H1 (cell line): ENCODE results near the gene PARP1. TPM values are rescaled to one million over a fixed set of nuclear protein-coding genes. Genes with fewer than 3 reads are reported as not detected.

ENCODE experiments used
- CTCF ChIA-PET: fragments of 300-600 bp; sonication (Branson Sonifier 250); formaldehyde crosslinking; loops from one replicate; lab custom pipeline; 2021; ENCODE audit not compliant: partially characterized antibody; lab: Charles Lee
- POLR2A ChIA-PET: fragments of 300-600 bp; sonication (Branson Sonifier 250); formaldehyde crosslinking; loops from one replicate; lab custom pipeline; 2021; ENCODE audit warnings: inconsistent platforms; ENCODE audit not compliant: partially characterized antibody; lab: Charles Lee
- DNase-seq, 2 experiments: peaks; one replicate each; pipeline versions ENCODE4 v3.0.0 to v3.0.0-alpha.2; 2010 to 2022; ENCODE audit warnings: low spot score in 2 of 2, low read depth in 1 of 2, mixed read lengths in 1 of 2
- FAIRE-seq: peaks from 2 replicates; lab custom pipeline; 2011; peaks lifted over from hg19 to GRCh38; lab: Jason Lieb, UNC
- H2AFZ ChIP-seq: 2 replicates; pipeline ENCODE4 v1.8.1; 2012; ENCODE audit warnings: low read length, inconsistent platforms
- H2AK5ac ChIP-seq: 2 replicates; pipeline ENCODE4 v1.6.1; 2013; ENCODE audit warnings: low read depth, low read length
- H2BK120ac ChIP-seq: replicated peaks from 2 replicates; pipeline ENCODE3; 2013; ENCODE audit warnings: low read depth, low read length, inconsistent platforms
- H2BK12ac ChIP-seq: 2 replicates; pipeline ENCODE4 v1.6.1; 2013; ENCODE audit warnings: low read depth, low read length
- H2BK15ac ChIP-seq: 2 replicates; pipeline ENCODE4 v1.6.1; 2013; ENCODE audit warnings: low read length
- H2BK20ac ChIP-seq: 2 replicates; pipeline ENCODE4 v1.6.1; 2013; ENCODE audit warnings: low read length
- H2BK5ac ChIP-seq: 2 replicates; pipeline ENCODE4 v1.6.1; 2013; ENCODE audit warnings: low read depth, low read length
- H3K14ac ChIP-seq: 2 replicates; pipeline ENCODE4 v1.6.1; 2013; ENCODE audit warnings: inconsistent platforms; ENCODE audit not compliant: insufficient read length
- H3K18ac ChIP-seq: 2 replicates; pipeline ENCODE4 v1.6.1; 2013; ENCODE audit warnings: low read length; ENCODE audit errors: extremely low read depth
- H3K23ac ChIP-seq: 2 replicates; pipeline ENCODE4 v1.6.1; 2013; ENCODE audit warnings: inconsistent platforms; ENCODE audit not compliant: insufficient read length
- H3K23me2 ChIP-seq: 2 replicates; pipeline ENCODE4 v1.6.1; 2013; ENCODE audit warnings: low read depth, low read length
- H3K27ac ChIP-seq: 2 replicates; pipeline ENCODE4 v1.6.1; 2011; ENCODE audit warnings: low read depth, low read length, inconsistent platforms
- H3K27me3 ChIP-seq, 4 experiments: replicated peaks in 1 of 4; 1 replicate in 1 of 4; 2 replicates in 3 of 4; pipeline versions ENCODE4 v1.6.1 to v1.8.1; 2011 to 2013; ENCODE audit warnings: low read length in 3 of 4, mild to moderate bottlenecking in 3 of 4, inconsistent platforms in 2 of 4, mixed read lengths in 2 of 4, moderate library complexity in 1 of 4; ENCODE audit not compliant: control insufficient read depth in 3 of 4, insufficient read depth in 3 of 4; ENCODE audit errors: extremely low read depth in 1 of 4
- H3K36me3 ChIP-seq, 4 experiments: 2 replicates each; pipeline versions ENCODE4 v1.6.1 to v1.8.1; 2011 to 2013; ENCODE audit warnings: mild to moderate bottlenecking in 4 of 4, low read length in 3 of 4, moderate library complexity in 2 of 4, control low read depth in 1 of 4, inconsistent platforms in 1 of 4; ENCODE audit not compliant: insufficient read depth in 4 of 4, control insufficient read depth in 2 of 4
- H3K4ac ChIP-seq: replicated peaks from 2 replicates; pipeline ENCODE3; 2013; ENCODE audit warnings: low read length, low read depth, mixed read lengths, inconsistent platforms; ENCODE audit not compliant: insufficient read length
- H3K4me1 ChIP-seq, 4 experiments: replicated peaks in 1 of 4; 1 replicate in 1 of 4; 2 replicates in 3 of 4; pipeline versions ENCODE4 v1.6.1 to v1.8.1; 2011 to 2013; ENCODE audit warnings: low read length in 3 of 4, inconsistent platforms in 2 of 4, mixed read lengths in 1 of 4; ENCODE audit not compliant: insufficient read depth in 4 of 4, control insufficient read depth in 3 of 4
- H3K4me2 ChIP-seq, 2 experiments: 2 replicates each; pipeline versions ENCODE4 v1.6.1 to v1.8.1; 2011 to 2013; ENCODE audit warnings: low read depth in 2 of 2, low read length in 2 of 2, control low read depth in 1 of 2, inconsistent platforms in 1 of 2, mild to moderate bottlenecking in 1 of 2; ENCODE audit not compliant: insufficient read depth in 1 of 2
- H3K4me3 ChIP-seq, 4 experiments: fragments of 200-600, 300-600 bp in 1 of 4; sonication (generic), shearing (Covaris generic), sonication (Bioruptor Twin) in 1 of 4; 2 replicates each; pipeline versions ENCODE4 v1.5.1 to v1.8.1; 2011 to 2016; ENCODE audit warnings: low read length in 4 of 4, low read depth in 3 of 4, control low read depth in 2 of 4, inconsistent platforms in 2 of 4, mild to moderate bottlenecking in 2 of 4, mixed read lengths in 1 of 4, moderate library complexity in 1 of 4; ENCODE audit not compliant: insufficient read depth in 2 of 4; ENCODE audit errors: extremely low read depth in 1 of 4
- H3K56ac ChIP-seq: replicated peaks from 2 replicates; pipeline ENCODE3; 2013; ENCODE audit warnings: low read depth, mild to moderate bottlenecking, mixed read lengths, low read length, inconsistent platforms; ENCODE audit not compliant: insufficient read length
- H3K79me1 ChIP-seq: 2 replicates; pipeline ENCODE4 v1.6.1; 2013; ENCODE audit warnings: low read depth, low read length, control low read depth
- H3K79me2 ChIP-seq, 2 experiments: 2 replicates each; pipeline versions ENCODE4 v1.6.1 to v1.8.1; 2012 to 2013; ENCODE audit warnings: low read length in 2 of 2, mild to moderate bottlenecking in 2 of 2, inconsistent platforms in 1 of 2; ENCODE audit not compliant: insufficient read depth in 2 of 2, control insufficient read depth in 1 of 2
- H3K9ac ChIP-seq, 4 experiments: replicated peaks in 1 of 4; 1 replicate in 1 of 4; 2 replicates in 3 of 4; pipeline versions ENCODE4 v1.6.1 to v1.8.1; 2011 to 2013; ENCODE audit warnings: low read depth in 3 of 4, low read length in 3 of 4, control low read depth in 2 of 4, mild to moderate bottlenecking in 2 of 4, moderate library complexity in 2 of 4, inconsistent platforms in 1 of 4; ENCODE audit errors: extremely low read depth in 1 of 4
- H3K9me3 ChIP-seq, 2 experiments: 2 replicates each; pipeline versions ENCODE4 v1.6.1 to v1.8.1; 2012 to 2013; ENCODE audit warnings: mild to moderate bottlenecking in 2 of 2, moderate library complexity in 2 of 2, control low read depth in 1 of 2, inconsistent platforms in 1 of 2, low read depth in 1 of 2, low read length in 1 of 2, mixed read lengths in 1 of 2; ENCODE audit not compliant: insufficient read depth in 2 of 2
- H4K20me1 ChIP-seq, 2 experiments: replicated peaks in 1 of 2; 2 replicates each; pipeline versions ENCODE3 to v1.8.1; 2011 to 2013; ENCODE audit warnings: inconsistent platforms in 2 of 2, low read length in 2 of 2, mild to moderate bottlenecking in 1 of 2; ENCODE audit not compliant: insufficient read depth in 2 of 2, control insufficient read depth in 1 of 2
- H4K5ac ChIP-seq: 2 replicates; pipeline ENCODE4 v1.6.1; 2013; ENCODE audit warnings: low read length, low read depth, mixed read lengths, inconsistent platforms; ENCODE audit not compliant: insufficient read length
- H4K8ac ChIP-seq: 2 replicates; pipeline ENCODE4 v1.8.0; 2013; ENCODE audit warnings: mild to moderate bottlenecking, moderate library complexity, low read length, inconsistent platforms; ENCODE audit not compliant: insufficient read depth; ENCODE audit errors: extremely low read depth
- H4K91ac ChIP-seq: replicated peaks from 2 replicates; pipeline ENCODE3; 2013; ENCODE audit warnings: low read length, mixed read lengths, inconsistent platforms; ENCODE audit not compliant: insufficient read length
- EZH2 ChIP-seq: fragments of 200-600 bp; sonication (generic); IDR thresholded peaks from 2 replicates; pipeline ENCODE4 v1.7.1; 2012; ENCODE audit warnings: low read depth, mild to moderate bottlenecking, moderate library complexity, low read length, inconsistent platforms; ENCODE audit not compliant: severe bottlenecking
- JUND ChIP-seq: IDR thresholded peaks from 2 replicates; pipeline ENCODE4 v1.6.1; 2011; ENCODE audit warnings: mild to moderate bottlenecking, improper control_type of control experiment, low read length
- KDM4A ChIP-seq: IDR thresholded peaks from one replicate; pipeline ENCODE4 v1.7.1; 2012; ENCODE audit warnings: low read depth, mild to moderate bottlenecking, moderate library complexity, low read length, inconsistent platforms; ENCODE audit not compliant: severe bottlenecking
- PHF8 ChIP-seq: fragments of 200-600 bp; sonication (generic); conservative IDR thresholded peaks from 2 replicates; pipeline ENCODE4 v1.7.1; 2012; ENCODE audit warnings: low read depth, mild to moderate bottlenecking, inconsistent platforms, low read length, moderate library complexity
- SAP30 ChIP-seq: fragments of 300-600 bp; sonication (generic); IDR thresholded peaks from 2 replicates; pipeline ENCODE4 v1.7.1; 2012; ENCODE audit warnings: low read length, moderate library complexity, mild to moderate bottlenecking, inconsistent platforms; ENCODE audit not compliant: insufficient read depth, insufficient replicate concordance
- SRF ChIP-seq: IDR thresholded peaks from 2 replicates; pipeline ENCODE4 v1.6.1; 2011; ENCODE audit warnings: mild to moderate bottlenecking, low read depth, low read length, moderate library complexity
- WGBS, 2 experiments: shearing (Covaris generic) in 1 of 2; methylation state at CpG; one replicate each; pipeline versions ENCODE4 v1.1.6 to v1.1.7; 2013 to 2015; ENCODE audit warnings: low lambda C conversion rate in 2 of 2, mixed read lengths in 2 of 2, inconsistent platforms in 1 of 2, low coverage in 1 of 2, missing lambda C conversion rate in 1 of 2; ENCODE audit not compliant: insufficient replicate concordance in 2 of 2, insufficient coverage in 1 of 2, insufficient read length in 1 of 2; ENCODE audit errors: extremely low coverage in 1 of 2, missing lambda C conversion rate in 1 of 2; 5-methylcytosine and 5-hydroxymethylcytosine counted together
- polyA plus RNA-seq, 7 experiments: library from polyadenylated mRNA; depleted of rRNA in 3 of 7; stranded (reverse) in 5 of 7; unstranded in 2 of 7; fragments of >200 nt in 5 of 7; fragments of 200-250 nt in 2 of 7; gene quantifications; 1 replicate in 5 of 7; 2 replicates in 1 of 7; 4 replicates in 1 of 7; pipeline versions ENCODE4 v1.2.1 to v1.2.3, GENCODE V29; 2011 to 2013; ENCODE audit warnings: missing spikeins in 2 of 7, mixed read lengths in 2 of 7
- total RNA-seq: library from RNA; stranded (reverse); fragmentation: NEBNext Ultra II Directional; extraction: Animal tissue kit (Norgen Biotek cat#: 25700); gene quantifications from 2 replicates; pipeline ENCODE4 v1.2.1, GENCODE V29; 2021

The PARP1 gene
- total and polyA plus RNA-seq, 2 of the 8 experiments (the other 6 are each of a cell fraction or from before 2014, with no cell fraction given): 416 to 441 TPM

DNA sequence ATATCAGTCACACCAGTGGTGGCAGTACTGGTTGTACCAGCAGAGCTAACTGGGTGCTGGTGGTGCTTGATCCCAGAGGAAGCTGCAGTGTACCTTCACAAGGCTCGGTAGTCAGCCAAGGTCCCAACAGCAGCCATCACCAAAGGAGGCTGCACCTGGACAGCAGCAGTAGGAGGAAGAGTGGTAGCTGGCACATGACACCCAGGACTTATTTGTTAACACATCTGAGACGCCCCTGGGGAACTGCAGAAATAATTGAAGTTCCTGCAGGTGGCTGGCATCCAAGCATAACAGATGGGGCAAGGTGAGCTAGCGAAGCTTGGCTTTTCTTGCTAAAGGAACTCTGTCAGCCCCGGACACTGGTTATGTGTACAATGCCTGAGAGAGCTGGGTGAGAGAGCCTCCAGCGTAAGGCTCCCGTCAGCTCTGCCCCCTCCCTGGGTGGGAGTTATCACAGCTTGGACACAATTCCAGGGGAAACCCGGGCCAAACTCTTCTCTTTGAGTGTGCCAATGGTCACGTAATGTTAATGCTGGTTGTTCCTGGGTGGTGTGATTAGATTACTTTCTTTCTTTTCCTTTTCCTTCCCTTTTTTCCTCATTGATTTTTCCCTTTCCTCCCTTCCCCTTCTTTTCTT lies 29.1 kb upstream of the PARP1 start:
- H2BK20ac ChIP-seq: no peak overlapping the region
- no peak overlapping the region for H3K27ac ChIP-seq
- no peak overlapping the region for H3K56ac ChIP-seq
- no peak overlapping the region for H3K18ac ChIP-seq
- H2BK5ac ChIP-seq: no peak overlapping the region
- DNase-seq (no peak), FAIRE-seq (no peak)
- H3K79me1 ChIP-seq: no peaks in the 10 kb centered on the region
- no peak overlapping the region for H2BK120ac ChIP-seq
- no peaks in the 10 kb centered on the region for H4K20me1 ChIP-seq
- H3K23me2 ChIP-seq: no peaks in the 10 kb centered on the region
- H3K27me3 ChIP-seq: peaks cover 0 to 2% (median 0%) of the 10 kb centered on the region in 4 experiments; a peak in 1 of 7 replicates
- no peak overlapping the region for H3K14ac ChIP-seq
- H3K4ac ChIP-seq: peak overlapping the region; percentile 32
- H3K36me3 ChIP-seq: no peaks in the 10 kb centered on the region
- no peak overlapping the region for H2BK12ac ChIP-seq
- no peak overlapping the region; the same call in 1 of the 2 replicates for H4K8ac ChIP-seq
- H3K4me3 ChIP-seq: no peak overlapping the region
- H3K4me1 ChIP-seq: peaks cover 0 to 3% (median 2%) of the 10 kb centered on the region in 4 experiments; a peak in 4 of 7 replicates
- no peak overlapping the region for H2AK5ac ChIP-seq
- CTCF ChIA-PET: interaction anchor here (0.7 to 3.1 kb wide), 9 partner anchors 9 to 166 kb away, joined by 3 to 23 read pairs (median 4); partner anchors contain the start of gene PARP1
- H4K5ac ChIP-seq: no peak overlapping the region
- no peak overlapping the region for H3K9ac ChIP-seq
- no peak overlapping the region for H2AFZ ChIP-seq
- no peak overlapping the region for H3K23ac ChIP-seq
- no peaks in the 10 kb centered on the region for H3K79me2 ChIP-seq
- H3K9me3 ChIP-seq: no peaks in the 10 kb centered on the region
- H3K4me2 ChIP-seq: no peak overlapping the region
- H4K91ac ChIP-seq: no peak overlapping the region
- WGBS, 2 experiments: 93% methylated on average over 8 of the region's 8 CpGs; no CpG with 5 or more reads in 1 of the 2 experiments
- no peak overlapping the region for H2BK15ac ChIP-seq
- POLR2A ChIA-PET: no interaction called here
- TF ChIP-seq JUND: no peak
- no peak for TF ChIP-seq SRF
- no peak for TF ChIP-seq EZH2
- no peak for TF ChIP-seq SAP30
- no peak for TF ChIP-seq PHF8
- TF ChIP-seq KDM4A: no peak
